DMS53 (cell line): ENCODE data around the gene GRIA2.
"Not testable (repeated sequence)": the region's sequence is repeated elsewhere in the genome, so short reads cannot be mapped to it uniquely, and the experiment has no call there.

Experiments
- DNase-seq: peaks from one replicate; lab custom pipeline; 2025; lab: John Stamatoyannopoulos, UW

Gene GRIA2

GRCh38 chr4:157220371-157220881, at the start of gene GRIA2:
TSS of gene GRIA2 (plus strand) at chr4:157220728. CDS start at chr4:157221043, 315 bp downstream.
- DNase-seq, result peak; percentile 83

GRCh38 chr4:157172011-157172410, 48.5 kb upstream of the GRIA2 start:
- peak; percentile 41 for DNase-seq

GRCh38 chr4:157180268-157180667, 40.3 kb upstream of the GRIA2 start:
- not testable (repeated sequence) for DNase-seq

GRCh38 chr4:157184300-157184699, 36.2 kb upstream of the GRIA2 start:
- DNase-seq, result no peak

GRCh38 chr4:157185363-157185762, 35.2 kb upstream of the GRIA2 start:
- DNase-seq, result no peak

- no peak for DNase-seq
These were observed 25.2 kb upstream of the GRIA2 start for GRCh38 chr4:157195374-157195773.

GRCh38 chr4:157196046-157196445, 24.5 kb upstream of the GRIA2 start:
- no peak for DNase-seq

- peak; percentile 42 for DNase-seq
These were observed 15.8 kb upstream of the GRIA2 start for GRCh38 chr4:157204634-157205244.

- peak; percentile 53 for DNase-seq
These were observed 2.8 kb upstream of the GRIA2 start for GRCh38 chr4:157217708-157218107.

GRCh38 chr4:157219711-157220370, 687 bp upstream of the GRIA2 start:
- peak; percentile 28 for DNase-seq

GRCh38 chr4:157221426-157221894, 932 bp downstream of the GRIA2 start:
- peak; percentile 4 for DNase-seq

- peak; percentile 59 for DNase-seq
These were observed 1.6 kb downstream of the GRIA2 start for GRCh38 chr4:157221895-157222770.

- peak; percentile 38 for DNase-seq
These were observed 2.2 kb downstream of the GRIA2 start for GRCh38 chr4:157222771-157223160.

GRCh38 chr4:157223456-157223855, 2.9 kb downstream of the GRIA2 start:
- DNase-seq, result no peak

- DNase-seq, result no peak
These were observed 4.6 kb downstream of the GRIA2 start for GRCh38 chr4:157225096-157225495.

GRCh38 chr4:157226035-157226434, 5.5 kb downstream of the GRIA2 start:
- peak; percentile 2 for DNase-seq

- no peak for DNase-seq
These were observed 6.1 kb downstream of the GRIA2 start for GRCh38 chr4:157226601-157227000.

- DNase-seq, result no peak
These were observed 11.0 kb downstream of the GRIA2 start for GRCh38 chr4:157231525-157231924.

GRCh38 chr4:157242871-157243270, 22.3 kb downstream of the GRIA2 start:
- DNase-seq, result no peak

- DNase-seq, result no peak
These were observed 23.8 kb downstream of the GRIA2 start for GRCh38 chr4:157244348-157244747.

GRCh38 chr4:157245351-157245750, 24.8 kb downstream of the GRIA2 start:
- no peak for DNase-seq

GRCh38 chr4:157246964-157247363, 26.4 kb downstream of the GRIA2 start:
- DNase-seq, result no peak
